ENCODE data around the gene VPS13C. TPM values are rescaled to one million over a fixed set of nuclear protein-coding genes. Genes with fewer than 3 reads are reported as not detected.
A peak's percentile ranks its signal among the peaks of the same experiment; 100 is the strongest.

The VPS13C gene
- total RNA-seq, 1 donor from 2014 or later: 65.6 TPM

GRCh38 chr15:61856295-61856694 lies 204.0 kb downstream of the VPS13C start:
- DNase-seq (ENCODE audit: low spot score): no peak

- no peak for DNase-seq (ENCODE audit: low spot score)
These were observed 207.1 kb downstream of the VPS13C start for GRCh38 chr15:61853195-61853594.

GRCh38 chr15:61851955-61852354 lies 208.3 kb downstream of the VPS13C start:
- no peak for DNase-seq (ENCODE audit: low spot score)

- DNase-seq (ENCODE audit: low spot score): no peak
These were observed 210.8 kb downstream of the VPS13C start for GRCh38 chr15:61849447-61849846.

GRCh38 chr15:61841466-61841865 lies 218.8 kb downstream of the VPS13C start:
- DNase-seq (ENCODE audit: low spot score): no peak

GRCh38 chr15:61840090-61840489 lies 220.2 kb downstream of the VPS13C start:
- no peak for DNase-seq (ENCODE audit: low spot score)

GRCh38 chr15:61839546-61839945 lies 220.7 kb downstream of the VPS13C start:
- no peak for DNase-seq (ENCODE audit: low spot score)

GRCh38 chr15:61835496-61836106 lies 224.6 kb downstream of the VPS13C start:
- peak; percentile 40 for DNase-seq (ENCODE audit: low spot score)

- DNase-seq (ENCODE audit: low spot score): no peak
These were observed 225.2 kb downstream of the VPS13C start for GRCh38 chr15:61835029-61835428.

- peak; percentile 85 for DNase-seq (ENCODE audit: low spot score)
These were observed 226.1 kb downstream of the VPS13C start for GRCh38 chr15:61834076-61834697.

- no peak for DNase-seq (ENCODE audit: low spot score)
These were observed 228.0 kb downstream of the VPS13C start for GRCh38 chr15:61832223-61832622.

GRCh38 chr15:61831505-61831921 lies 228.7 kb downstream of the VPS13C start:
- no peak for DNase-seq (ENCODE audit: low spot score)

- DNase-seq (ENCODE audit: low spot score): no peak
These were observed 229.5 kb downstream of the VPS13C start for GRCh38 chr15:61830536-61831330.

- DNase-seq (ENCODE audit: low spot score): no peak
These were observed 230.7 kb downstream of the VPS13C start for GRCh38 chr15:61829514-61829889.

- DNase-seq (ENCODE audit: low spot score): no peak
These were observed 231.3 kb downstream of the VPS13C start for GRCh38 chr15:61828860-61829513.

- DNase-seq (ENCODE audit: low spot score): no peak
These were observed 232.2 kb downstream of the VPS13C start for GRCh38 chr15:61828008-61828407.

GRCh38 chr15:61827131-61827530 lies 233.1 kb downstream of the VPS13C start:
- DNase-seq (ENCODE audit: low spot score): no peak

GRCh38 chr15:61824291-61824690 lies 236.0 kb downstream of the VPS13C start:
- no peak for DNase-seq (ENCODE audit: low spot score)

- no peak for DNase-seq (ENCODE audit: low spot score)
These were observed 237.7 kb downstream of the VPS13C start for GRCh38 chr15:61822511-61822910.

- DNase-seq (ENCODE audit: low spot score): no peak
These were observed 239.3 kb downstream of the VPS13C start for GRCh38 chr15:61820951-61821350.

GRCh38 chr15:61820212-61820611 lies 240.0 kb downstream of the VPS13C start:
- DNase-seq (ENCODE audit: low spot score): no peak

GRCh38 chr15:61819386-61819785 lies 240.9 kb downstream of the VPS13C start:
- DNase-seq (ENCODE audit: low spot score): no peak

Data from mucosa of gallbladder (tissue), 1 donor.